ENCODE data around the gene LDLRAD4. TPM values are rescaled to one million over a fixed set of nuclear protein-coding genes. Genes with fewer than 3 reads are reported as not detected.

The LDLRAD4 gene
- total RNA-seq, 1 donor from 2014 or later, result 4.3 TPM

DNA sequence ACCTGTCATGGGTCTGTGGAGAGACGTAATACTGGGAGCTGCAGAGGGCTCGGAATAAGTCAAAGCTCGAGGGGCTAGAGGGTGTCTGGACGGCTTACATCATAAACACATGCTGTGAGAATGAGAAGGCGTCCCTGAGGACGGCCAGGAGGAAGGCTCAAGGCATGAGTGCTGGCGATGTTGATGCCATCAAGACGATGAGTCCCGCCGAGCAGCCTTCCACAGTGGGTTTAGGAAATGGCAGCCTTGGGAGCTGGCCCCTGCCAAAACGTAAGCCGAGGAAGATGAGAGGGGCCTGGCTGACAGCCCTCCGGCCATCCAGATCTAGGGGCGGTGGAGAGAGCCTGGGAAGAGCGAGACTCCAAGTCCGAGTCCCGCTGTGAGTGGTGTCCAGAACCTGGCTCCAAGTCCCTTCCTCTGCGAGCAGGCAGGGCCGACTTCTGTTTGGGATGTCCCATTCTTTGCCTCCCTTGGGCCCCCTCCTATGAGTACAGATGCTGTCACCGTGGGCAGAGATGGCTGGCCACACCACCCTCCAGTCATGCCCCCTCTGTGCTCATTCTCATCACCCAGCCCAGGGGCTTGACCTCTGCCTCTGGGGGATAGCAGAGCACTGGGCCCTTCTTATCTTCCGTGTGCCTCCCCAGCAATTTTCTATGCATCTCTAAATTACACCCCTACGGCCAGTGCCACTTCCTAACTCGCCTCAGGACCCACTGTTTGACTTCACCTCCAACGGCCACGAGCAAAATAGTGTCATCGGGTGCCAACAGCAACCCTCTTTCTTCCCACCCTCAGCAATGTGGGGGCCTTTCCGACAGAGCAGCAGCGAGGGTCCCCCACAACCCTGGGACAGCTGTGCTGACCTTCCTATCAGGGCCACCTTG, 332.1 kb downstream of the LDLRAD4 start:
- DNase-seq (ENCODE audit: low read depth), result no peak

DNA sequence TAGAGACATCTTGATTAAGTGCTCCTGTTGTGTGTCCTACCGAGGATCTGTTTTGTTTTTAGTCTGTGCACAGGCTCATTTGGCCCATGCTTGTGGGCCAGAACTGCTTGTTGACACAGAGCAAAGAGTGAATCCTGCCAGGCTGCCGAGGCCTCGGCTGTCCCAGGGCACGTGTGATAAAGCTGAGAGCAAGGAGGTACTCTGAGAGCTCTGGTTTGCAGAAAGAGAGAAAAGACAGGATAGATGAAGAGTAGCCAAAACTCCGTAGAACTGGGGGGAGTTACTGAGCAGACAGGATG, 332.7 kb downstream of the LDLRAD4 start:
- no peak for DNase-seq (ENCODE audit: low read depth)

DNA sequence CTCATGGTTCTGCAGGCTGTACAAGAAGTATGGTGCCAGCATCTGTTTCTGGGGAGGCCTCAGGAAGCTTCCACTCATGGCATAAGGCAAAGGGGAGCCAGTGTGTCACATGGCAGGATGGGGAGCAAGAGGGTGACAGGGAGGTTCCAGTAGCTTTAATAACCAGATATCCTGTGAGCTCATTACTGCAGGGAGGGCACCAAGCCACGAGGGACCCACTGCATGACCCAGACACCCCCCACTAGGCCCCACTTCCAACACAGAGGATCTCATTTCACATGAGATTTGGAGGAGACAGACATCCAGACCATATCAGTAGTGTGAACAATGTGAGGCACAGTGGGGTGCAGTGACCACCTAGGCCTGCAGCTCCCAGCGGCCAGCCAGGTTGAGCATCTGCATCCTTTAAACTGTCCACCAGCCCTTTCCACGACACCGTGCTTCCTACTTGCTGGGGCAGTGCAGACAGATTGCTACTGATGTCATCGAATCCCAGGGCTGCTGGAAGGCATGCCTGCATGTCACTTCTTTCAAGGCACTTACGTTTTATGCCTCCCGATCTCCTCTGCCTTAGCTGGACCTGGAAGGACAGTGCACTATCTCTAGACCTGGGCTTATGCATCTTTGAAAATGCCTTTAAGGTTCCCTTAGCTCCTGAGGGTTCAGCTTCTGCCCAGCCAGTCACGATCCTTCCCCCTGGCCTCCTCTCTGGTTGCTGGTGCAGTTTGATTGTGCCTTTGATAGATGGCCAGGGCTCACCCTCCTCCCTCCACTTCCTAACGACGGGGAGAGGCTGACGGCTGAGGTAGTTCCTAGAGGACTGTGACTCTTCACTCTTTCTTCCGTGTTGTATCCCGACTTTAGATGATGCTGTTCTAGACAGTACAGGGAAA, 333.5 kb downstream of the LDLRAD4 start:
- no peak for DNase-seq (ENCODE audit: low read depth)

DNA sequence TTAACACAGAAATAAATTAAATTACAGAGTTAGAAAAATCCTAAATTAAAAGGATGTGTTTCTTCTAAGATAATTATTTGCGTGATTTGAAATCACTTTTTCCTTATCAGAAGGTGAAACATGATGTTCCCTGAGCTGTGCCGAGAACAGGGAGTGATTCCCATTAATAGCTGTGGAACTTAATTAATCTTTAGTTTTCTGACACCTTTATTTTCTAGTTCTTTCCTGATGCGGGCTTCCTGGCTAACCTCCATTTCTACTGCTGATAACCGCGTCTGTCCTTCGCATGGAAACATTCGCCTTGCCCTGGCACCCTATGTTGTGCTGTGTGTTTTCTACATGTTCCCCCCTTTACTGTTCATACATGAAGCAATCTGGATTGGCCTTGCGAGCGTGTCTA, 334.9 kb downstream of the LDLRAD4 start:
- DNase-seq (ENCODE audit: low read depth), result no peak

DNA sequence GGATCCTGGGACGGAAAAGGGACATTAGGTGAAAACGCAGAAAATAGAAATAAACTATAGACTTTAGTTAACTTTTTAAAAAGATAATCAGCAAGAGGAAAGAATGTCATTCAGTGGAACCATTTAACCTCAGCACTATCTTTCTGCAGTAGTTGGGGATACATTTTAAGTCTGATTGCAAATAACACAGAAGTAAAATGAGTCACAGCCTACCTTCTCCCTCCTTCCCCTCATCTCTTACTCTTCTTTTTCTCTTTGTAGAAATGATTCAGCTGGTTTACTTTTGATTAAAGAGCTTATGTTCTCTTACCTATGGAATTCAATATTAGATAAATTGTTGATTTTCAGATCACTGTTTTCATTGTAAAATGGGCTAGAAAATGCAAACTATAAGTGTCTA, 336.6 kb downstream of the LDLRAD4 start:
- no peak for DNase-seq (ENCODE audit: low read depth)

DNA sequence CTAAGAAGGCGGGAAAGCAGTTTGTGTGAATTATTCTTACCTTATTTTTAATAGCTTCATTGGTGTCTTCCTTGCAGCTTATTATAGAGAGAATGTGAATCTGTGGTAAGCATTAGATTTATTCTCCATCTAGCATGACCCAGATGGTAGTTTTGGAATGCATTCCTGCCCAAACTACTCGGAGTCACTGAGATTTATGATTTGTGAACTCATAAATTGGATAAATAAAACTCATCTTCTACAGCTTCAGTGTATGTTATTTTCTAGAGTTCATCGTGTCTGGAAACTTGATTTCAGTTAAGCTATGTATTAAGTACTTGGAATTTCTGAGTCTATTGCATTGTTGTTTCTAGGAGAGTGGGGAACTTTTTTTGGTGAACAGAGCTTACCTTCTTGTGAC, 337.3 kb downstream of the LDLRAD4 start:
- DNase-seq (ENCODE audit: low read depth), result no peak

DNA sequence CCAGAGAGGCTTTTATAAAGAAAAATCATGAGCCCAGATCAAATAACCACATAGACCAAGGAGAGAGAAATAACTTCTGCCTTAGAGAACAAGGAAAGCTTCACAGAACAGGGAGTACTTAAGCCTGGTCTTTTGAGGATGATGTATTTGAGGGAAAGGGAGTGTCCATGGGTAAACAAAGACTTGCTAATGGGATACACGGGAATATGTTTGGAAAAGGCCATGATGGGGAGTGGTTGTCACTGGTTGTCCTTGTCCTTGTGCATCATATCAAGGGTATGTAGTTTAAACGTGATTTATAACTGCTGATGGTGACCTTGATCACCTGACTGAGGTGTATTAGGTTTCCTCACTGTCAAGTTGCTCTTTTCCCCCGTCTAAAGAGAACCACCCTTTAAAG, 337.9 kb downstream of the LDLRAD4 start:
- no peak for DNase-seq (ENCODE audit: low read depth)

DNA sequence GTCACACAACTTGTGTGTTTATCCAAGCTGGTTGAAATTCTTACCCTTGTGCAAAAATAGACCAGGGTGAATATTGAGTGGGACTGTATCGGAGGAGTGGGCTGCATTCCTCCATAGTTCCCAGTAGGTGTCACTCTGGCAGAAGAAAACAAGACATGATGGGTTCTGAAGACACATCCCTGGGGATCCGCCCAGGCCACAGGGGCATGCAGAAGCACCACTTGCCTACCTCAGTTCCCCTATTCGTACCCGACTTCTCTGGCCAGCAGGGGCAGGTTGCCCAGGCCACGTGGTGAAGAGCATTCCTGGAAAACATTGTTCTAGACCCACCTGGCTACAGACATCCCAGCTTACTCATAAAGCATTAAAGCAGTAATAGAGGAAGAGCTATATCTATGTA, 339.6 kb downstream of the LDLRAD4 start:
- DNase-seq (ENCODE audit: low read depth), result peak; percentile 16

DNA sequence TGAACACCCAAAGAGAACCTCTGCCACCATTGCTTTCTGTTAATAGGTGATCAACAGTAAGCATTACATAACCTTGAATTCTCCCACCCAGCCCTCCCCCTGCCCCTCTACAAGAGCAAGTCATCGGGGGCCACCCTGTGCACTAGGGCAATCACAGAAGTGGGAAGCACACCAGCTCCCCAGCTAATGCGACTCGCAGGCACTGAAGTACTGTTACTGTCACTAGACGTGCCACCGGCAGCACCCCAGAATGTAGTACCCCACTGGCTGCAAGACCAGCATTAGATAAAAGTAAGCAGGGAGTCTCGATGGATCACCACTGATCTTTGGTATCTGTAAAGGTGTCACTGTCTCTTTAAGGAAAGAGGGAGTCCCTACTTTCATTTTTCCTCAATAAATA, 340.2 kb downstream of the LDLRAD4 start:
- no peak for DNase-seq (ENCODE audit: low read depth)

DNA sequence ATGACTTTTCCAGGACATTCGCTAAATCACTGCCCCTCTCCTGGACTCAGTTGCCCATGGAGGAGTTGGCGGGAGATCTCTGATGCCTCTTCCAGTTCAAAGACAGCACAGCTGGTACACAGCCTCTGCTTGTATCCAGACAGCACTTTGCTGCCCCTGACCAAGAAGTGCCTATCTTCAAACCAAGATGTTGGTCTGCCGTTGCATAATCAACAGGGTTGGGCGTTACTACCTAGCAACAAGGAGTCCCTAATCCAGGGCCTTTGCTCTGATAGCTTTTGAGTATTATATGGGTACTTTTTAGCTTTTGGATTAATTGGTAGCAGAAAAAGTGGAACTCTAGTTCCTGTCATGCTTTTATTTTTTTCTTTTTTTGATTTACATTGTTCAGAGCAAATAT, 341.2 kb downstream of the LDLRAD4 start:
- no peak for DNase-seq (ENCODE audit: low read depth)

DNA sequence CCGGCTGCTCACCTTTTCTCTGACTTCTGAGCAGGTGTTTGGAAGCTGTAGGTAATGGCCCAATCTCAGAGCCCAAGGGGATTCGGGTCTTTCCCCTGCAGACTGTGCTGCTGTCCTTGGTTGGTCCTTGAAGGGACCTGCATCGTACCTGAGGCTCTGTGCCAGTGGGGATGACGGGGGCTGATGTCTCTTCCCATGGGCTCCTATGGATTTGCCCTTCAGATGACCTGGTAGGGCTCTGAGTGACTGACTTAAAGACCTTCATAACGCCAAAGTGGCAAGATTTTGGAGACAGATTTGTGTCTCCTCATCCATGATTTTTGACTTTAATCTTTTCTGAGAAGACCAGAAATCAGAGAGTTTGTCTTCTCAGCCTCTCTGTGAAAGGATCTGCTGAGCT, 341.7 kb downstream of the LDLRAD4 start:
- DNase-seq (ENCODE audit: low read depth), result no peak

DNA sequence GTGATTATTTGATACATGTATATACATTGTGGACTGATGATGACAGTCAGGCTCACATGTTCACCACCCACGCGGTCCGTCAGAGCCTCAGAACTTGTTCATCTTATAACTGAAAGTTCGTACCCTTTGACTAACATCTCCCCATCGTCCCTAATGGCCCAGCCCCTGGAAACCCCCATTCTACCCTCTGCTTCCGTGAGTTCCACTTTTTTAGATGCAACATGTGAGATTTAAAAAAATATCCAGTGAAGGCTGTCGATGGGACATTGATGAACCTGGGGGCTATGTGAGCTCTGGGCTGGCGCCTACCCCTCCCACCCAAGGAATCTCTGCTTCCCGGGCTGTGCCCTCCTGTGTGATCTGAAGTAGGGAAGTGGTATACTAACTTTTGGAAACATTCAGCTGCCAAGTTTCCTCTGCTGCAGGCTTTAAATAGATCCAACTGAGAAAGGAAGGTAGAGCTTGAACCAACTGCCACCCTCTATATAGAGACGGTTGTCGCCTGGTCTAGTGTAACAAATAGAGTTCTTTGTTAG, 344.0 kb downstream of the LDLRAD4 start:
- DNase-seq (ENCODE audit: low read depth), result no peak

DNA sequence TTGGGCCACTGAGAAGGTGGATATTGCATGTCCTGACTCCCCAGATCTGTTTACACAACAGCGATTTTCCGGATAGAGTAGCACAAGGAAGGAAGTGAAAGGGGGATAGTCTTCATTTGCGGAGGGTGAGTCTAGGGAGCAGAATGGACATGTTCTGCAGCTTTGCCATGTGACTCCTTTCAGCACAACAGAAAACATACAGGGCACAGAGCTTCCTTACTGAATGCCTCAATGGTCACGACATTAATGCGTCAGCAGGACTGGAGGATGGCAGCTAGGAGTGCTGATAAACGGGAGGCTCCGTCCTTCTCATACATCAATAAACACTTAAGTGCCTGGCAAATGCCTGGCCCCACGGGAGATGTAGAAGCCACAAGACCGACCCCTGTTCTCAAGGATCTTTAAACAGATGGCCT, 344.8 kb downstream of the LDLRAD4 start:
- DNase-seq (ENCODE audit: low read depth), result peak; percentile 9

DNA sequence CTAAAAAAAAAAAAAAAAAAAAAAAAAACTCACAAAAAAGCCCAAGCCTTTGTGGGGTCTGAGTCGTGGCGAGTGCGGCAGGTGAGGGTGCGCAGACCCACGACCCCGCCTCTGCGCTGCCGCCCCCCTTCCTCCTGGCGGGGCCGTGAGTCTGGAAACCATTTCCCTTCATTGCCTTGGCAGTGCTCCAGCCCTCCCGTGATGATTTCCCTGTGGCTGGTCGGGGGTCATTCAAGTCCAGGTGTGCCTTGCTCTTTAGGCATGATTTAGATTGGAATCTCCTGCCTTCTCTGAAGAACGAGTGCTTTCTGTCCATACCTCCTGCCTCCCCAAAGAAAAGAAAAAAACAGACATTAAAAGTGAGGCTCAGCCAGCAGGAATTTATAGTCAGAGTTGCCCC, 346.0 kb downstream of the LDLRAD4 start:
- no peak for DNase-seq (ENCODE audit: low read depth)

DNA sequence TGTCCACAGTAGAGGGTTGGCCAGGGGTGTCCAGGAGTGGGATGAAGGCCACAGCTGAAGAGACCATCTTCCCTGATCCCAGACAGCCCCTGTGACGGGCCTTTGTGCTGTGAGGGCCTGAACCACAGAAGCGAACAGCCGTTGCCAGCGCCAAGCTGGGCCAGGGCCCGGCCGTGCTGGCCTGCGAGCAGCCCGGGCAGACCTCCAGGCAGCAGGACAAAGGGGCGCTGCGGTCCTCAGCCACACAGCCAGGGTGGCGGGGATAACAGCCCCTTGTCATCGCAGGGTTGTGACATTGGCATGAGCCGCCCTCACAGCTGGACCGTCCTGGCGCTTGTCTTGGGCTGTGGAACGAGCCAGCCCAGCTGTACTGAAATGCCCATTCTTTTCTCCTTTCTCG, 346.7 kb downstream of the LDLRAD4 start:
- no peak for DNase-seq (ENCODE audit: low read depth)

DNA sequence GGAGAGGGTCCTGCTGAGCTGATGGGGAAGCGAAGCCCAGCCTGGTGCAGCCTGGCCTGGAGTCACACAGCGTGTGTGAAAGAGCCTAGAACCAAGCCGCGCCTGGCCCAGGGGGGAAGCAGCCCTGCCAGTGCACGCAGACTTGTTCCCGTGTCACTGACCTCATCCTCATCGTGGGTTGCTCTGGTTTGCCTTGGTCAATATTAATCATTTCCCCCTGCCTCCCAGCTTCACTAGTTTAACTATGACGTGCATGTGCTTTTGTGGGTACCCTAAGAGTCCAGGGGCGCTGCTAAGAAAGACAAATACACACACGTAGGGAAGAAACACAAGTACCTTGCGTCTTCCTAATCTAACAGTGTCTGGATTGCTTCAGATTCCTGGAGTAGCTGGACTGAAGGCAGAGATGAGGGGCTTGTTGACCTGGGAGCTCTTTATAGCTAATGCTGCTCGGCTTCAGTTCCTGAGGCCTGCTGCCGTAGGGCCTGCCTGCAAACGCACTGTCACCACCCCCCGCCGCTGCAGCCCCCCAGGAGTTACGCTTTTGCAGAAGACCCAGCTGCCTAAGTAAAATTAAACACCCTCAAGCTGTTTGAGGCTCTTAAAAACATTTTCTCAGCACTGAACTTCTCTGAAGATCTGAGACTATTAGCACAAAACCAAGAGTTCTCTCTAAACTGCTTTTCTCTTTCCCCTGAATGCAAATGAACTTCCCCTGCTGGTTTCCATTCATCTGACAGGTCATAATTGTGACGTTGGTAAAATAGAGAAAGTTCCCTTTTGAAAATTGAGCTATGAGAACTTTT, 348.6 kb downstream of the LDLRAD4 start:
- DNase-seq (ENCODE audit: low read depth), result no peak

DNA sequence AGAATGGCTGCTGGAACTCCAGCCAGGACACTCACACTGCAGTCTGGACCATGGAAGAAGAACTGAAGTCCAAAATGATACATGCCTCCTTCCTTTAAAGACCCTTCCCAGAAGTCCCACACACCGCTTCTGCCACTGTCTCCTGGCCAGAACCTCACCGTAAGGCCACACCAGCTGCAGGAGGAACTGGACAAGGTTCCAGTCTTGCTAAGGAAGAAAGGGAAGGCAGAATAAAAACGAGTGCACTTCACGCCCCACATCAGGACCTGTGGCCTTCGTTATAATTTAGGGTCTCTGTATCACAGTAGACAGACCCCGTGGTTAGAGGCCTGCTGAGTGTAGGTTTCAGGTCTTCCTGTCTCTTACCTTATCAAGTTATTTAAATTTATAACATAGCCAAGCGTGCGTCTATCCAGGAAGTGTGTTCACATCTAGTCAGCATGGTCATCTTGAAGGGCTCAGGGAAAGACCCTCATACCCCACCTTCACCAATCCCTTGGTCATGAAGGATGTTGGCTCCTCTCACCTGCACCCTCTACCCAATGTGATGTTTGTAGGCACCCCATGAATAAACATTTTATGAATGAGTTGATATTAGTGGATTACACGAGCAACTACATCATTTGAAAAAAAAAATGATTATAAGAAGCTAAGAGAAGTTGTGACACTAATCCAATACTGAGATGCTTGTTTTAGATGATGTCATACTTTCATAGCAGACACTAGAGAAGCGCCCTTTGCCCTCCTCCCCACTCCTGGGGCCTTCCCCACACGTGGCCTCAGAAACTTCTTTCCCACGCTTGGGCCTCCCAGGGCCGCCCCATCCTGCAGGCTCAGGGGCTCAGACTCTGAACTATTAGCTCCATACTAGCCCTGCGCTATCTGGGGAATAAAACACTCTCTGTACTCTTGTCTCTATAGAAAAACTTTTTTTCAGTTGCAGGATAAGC, 350.2 kb downstream of the LDLRAD4 start:
- no peak for DNase-seq (ENCODE audit: low read depth)

DNA sequence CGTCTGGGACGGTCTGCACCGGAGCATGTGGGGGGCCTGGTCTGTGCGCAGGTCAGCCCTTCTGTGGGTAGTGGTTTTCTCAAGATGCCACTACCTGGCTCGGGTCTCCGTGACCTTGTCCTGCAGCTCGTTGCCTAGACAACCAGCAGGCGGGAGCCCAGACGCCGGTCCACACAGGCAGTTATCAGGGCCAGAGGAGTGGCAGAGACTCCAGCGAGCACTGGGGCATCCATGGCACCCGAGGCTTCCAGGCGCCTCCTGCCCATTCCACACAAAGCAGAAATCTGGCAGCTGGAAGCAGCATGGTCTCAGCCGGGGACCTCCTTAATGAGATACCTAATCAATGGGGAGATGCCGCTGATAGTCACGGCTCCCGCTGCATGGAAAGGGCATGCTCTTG, 351.7 kb downstream of the LDLRAD4 start:
- no peak for DNase-seq (ENCODE audit: low read depth)

DNA sequence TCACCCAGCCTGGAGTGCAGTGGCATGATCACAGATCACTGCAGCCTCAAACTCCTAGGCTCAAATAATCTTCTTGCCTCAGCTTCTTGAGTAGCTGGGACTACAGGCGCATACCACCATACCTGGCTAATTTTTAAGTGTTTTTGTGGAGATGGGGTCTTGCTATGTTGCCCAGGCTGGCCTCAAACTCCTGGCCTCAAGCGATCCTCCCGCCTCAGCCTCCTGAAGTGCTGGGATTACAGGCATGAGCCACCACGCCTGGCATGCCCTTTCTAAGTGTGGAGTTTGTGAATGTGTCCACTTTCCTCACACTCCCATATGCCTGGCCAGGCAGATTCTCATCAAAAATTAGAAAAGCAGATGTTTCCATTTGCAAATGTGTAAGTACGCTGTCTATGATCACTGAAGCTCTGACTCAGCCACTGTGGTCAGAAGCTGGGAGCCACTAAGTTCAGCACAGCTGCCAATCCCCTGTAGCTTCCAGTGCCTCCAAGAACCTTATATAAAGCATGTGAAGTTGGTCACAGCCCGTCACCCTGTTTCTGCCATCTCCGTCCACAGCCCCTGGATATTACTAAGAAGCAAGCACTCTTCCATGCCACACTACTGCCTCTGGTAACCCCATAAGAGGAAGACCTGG, 352.4 kb downstream of the LDLRAD4 start:
- DNase-seq (ENCODE audit: low read depth), result no peak

DNA sequence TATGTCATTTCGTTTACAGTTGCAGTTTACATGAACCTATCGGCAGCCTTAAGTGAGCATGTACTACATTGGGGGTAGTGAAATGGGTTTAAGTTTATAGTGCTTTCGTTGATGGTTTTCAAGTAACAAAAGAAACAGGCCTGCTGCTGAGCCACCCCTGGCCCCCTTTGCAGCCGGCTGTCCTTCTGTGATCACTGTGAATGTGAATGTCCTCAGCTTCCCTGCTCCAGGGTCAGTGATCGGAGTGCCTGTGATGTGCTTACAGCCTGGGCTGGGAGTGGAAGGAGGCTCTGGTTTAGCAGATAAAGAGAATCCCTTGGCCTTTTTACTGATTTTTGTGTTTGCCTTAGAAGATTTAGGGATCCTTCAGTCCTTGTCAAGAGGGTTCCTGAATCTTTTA, 353.6 kb downstream of the LDLRAD4 start:
- DNase-seq (ENCODE audit: low read depth), result no peak

Measured in renal cortical epithelial cell (primary cell).